GM12891 (cell line): ENCODE results near the gene C11orf21.
A peak's percentile ranks its signal among the peaks of the same experiment; 100 is the strongest.

Experiments
- DNase-seq: peaks from one replicate; pipeline ENCODE4 v3.0.0; 2011; ENCODE audit warnings: low spot score; ENCODE audit not compliant: insufficient read length
- FAIRE-seq: peaks from 2 replicates; lab custom pipeline; 2011; peaks lifted over from hg19 to GRCh38; lab: Jason Lieb, UNC
- PAX5 ChIP-seq: IDR thresholded peaks from 2 replicates; pipeline ENCODE4 v1.6.1; 2011; ENCODE audit warnings: low read length, moderate library complexity, mild to moderate bottlenecking; ENCODE audit not compliant: insufficient read depth, severe bottlenecking
- POLR2A ChIP-seq: IDR thresholded peaks from 2 replicates; pipeline ENCODE4 v1.6.1; 2011; ENCODE audit warnings: low read depth, low read length, control low read depth
- POLR2AphosphoS5 ChIP-seq: IDR thresholded peaks from 2 replicates; pipeline ENCODE4 v1.6.1; 2011; ENCODE audit warnings: low read depth, low read length, control low read depth
- POU2F2 ChIP-seq: IDR thresholded peaks from 2 replicates; pipeline ENCODE4 v1.6.1; 2011; ENCODE audit warnings: low read depth, mild to moderate bottlenecking, control low read depth, low read length, moderate library complexity
- SPI1 ChIP-seq: IDR thresholded peaks from 2 replicates; pipeline ENCODE4 v1.6.1; 2011; ENCODE audit warnings: low read depth, low read length, control low read depth
- TAF1 ChIP-seq: IDR thresholded peaks from 2 replicates; pipeline ENCODE4 v1.6.1; 2011; ENCODE audit warnings: low read depth, low read length, control low read depth

C11orf21 gene

DNA sequence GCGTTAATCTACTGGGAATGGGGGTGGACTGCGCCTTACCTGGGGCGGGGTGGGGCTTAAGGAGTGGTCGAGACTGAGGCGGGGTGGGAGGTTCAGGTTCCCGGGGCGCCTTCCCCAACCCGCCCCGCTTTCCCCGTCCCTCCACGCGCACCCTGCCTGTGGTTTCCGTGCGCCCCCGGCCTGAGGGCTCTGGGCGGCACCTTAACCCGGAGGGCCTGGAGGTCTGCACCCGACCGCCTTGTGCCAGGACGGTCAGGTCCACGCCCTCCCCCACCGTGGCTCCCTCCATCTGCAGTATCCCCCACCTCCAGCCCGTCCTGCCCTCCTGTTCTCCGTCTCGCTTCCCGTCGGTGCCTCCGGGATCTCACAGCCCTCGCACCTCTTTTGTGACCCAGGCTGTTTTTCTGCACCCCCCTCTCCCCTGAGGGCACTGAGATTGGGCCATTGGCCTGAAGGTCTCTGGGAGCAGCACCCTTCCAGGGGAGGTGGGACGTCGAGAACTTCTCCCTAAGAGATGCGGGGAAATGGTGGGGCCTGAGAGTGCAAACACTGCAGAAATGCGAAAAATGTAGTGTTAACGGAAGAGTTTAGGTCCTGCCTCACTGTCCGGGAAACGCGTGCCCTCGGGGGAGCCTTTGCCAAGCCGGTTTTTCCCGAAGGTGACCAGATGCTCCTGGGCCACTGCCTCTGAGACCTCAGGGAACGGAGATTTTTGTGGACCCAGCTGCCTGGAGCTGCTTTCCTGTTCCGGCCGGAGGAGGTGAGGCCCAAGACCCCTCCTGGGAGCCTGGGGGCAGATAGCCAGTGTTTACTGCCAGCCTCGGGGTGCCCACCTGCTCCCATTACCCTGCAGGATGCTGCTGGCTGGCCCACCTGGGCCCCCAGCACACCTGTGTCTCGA is 30.1 kb downstream of the C11orf21 start:
- no peak for FAIRE-seq
- no peak for DNase-seq
- TF ChIP-seq POLR2A (no peak), TAF1 (no peak), SPI1 (no peak), PAX5 (no peak), POLR2AphosphoS5 (no peak), POU2F2 (no peak)

DNA sequence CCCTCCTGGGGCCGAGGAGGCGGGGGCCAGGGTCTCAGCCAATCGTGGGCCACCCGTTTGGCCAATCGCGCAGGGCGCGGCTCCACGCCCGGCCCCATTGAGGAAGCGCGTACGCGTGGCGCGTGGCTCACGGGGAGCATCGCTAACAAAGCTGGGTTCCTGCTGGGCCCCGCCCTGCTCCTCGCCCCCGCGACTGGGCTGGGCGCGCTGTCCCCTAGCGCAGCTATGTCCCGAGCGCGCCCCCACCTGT is 30.7 kb downstream of the C11orf21 start:
- TF ChIP-seq POLR2AphosphoS5 (no peak), PAX5 (no peak), POLR2A (no peak), SPI1 (no peak), POU2F2 (no peak), TAF1 (no peak)

DNA sequence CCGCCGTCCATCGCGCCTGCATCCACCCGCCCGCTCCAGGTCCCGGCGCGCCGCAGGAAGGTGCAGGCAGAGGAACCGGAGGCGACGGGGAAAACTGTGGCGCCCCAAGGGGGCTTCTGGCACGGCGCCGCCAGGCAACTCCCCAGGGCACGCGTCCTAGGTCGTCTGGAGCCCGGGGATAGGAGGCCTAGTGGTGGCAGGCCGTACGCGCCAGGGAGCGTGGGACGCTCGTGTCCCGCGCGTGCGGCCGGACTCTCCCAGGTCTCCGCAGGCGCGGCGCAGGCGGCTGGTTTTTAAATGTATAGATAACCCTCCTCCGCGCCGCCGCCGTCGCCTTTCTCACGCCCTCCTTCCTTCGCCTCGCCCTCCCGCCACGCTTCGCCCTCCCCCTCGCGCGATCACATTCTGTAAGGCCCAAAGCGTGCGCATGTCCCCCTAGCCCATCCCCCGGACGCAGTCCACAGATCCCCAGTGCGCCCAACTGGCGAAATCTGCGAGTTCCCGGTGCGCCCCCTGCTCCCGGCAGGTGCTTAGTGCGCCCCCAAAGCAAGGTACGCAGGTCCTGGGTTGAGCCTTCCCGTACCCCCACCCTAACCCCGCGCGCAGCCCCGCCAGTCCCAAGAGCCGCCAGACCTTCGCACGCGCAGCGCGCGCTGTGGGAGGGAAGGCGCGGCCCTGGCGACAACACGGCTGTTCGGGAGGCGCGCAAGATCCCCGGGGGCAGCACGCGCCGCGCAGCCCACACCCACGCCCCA is 31.2 kb downstream of the C11orf21 start, which contains the start of gene ASCL2:
Gene ASCL2, minus strand, starts transcription at position 267 of the 755 bp plus-strand sequence. Its CDS starts 256 bp downstream, at position 11.
- no peak for TF ChIP-seq POLR2A
- no peak for TF ChIP-seq SPI1
- no peak for TF ChIP-seq POU2F2
- no peak for TF ChIP-seq TAF1
- no peak for TF ChIP-seq POLR2AphosphoS5
- TF ChIP-seq PAX5: no peak
- FAIRE-seq (no peak), DNase-seq (no peak)

More for the DNA sequence above, 30.7 kb downstream of the C11orf21 start:
- DNase-seq (no peak), FAIRE-seq (no peak)

DNA sequence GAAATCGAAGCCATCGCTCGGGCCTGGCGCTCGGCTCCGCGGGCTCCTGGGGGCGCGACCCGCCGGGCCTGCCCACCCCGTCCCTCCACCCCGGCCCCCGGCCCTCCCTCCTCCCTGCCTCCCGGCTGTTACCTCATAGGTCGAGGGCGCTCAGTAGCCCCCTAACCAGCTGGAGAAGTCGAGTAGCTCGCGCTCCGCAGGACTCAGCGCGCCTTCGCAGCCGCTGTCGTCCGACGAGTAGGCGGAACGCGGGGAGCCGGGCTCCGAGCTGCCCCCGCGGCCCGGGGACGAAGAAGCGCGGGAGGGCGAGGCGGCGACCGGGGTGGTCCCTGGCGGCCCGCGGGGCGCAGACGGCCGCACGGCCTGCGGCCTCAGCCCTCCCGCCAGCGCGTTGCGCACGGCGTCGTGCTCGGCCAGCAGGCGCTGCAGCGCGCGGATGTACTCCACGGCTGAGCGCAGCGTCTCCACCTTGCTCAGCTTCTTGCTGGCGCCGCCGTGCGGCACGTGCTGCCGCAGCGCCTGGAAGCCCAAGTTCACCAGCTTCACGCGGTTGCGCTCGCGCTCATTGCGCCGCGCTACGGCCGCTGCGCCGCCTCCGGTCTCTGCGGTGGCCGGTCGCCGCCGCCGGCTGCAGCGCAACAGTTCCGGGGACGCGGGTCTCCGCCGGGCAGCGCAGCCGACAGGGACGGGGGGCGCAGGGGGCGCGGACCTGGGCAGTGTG is 32.0 kb downstream of the C11orf21 start:
- no peak for FAIRE-seq
- no peak for TF ChIP-seq SPI1
- no peak for TF ChIP-seq POLR2A
- TF ChIP-seq TAF1: no peak
- no peak for TF ChIP-seq PAX5
- no peak for TF ChIP-seq POLR2AphosphoS5
- no peak for TF ChIP-seq POU2F2
- DNase-seq: no peak

DNA sequence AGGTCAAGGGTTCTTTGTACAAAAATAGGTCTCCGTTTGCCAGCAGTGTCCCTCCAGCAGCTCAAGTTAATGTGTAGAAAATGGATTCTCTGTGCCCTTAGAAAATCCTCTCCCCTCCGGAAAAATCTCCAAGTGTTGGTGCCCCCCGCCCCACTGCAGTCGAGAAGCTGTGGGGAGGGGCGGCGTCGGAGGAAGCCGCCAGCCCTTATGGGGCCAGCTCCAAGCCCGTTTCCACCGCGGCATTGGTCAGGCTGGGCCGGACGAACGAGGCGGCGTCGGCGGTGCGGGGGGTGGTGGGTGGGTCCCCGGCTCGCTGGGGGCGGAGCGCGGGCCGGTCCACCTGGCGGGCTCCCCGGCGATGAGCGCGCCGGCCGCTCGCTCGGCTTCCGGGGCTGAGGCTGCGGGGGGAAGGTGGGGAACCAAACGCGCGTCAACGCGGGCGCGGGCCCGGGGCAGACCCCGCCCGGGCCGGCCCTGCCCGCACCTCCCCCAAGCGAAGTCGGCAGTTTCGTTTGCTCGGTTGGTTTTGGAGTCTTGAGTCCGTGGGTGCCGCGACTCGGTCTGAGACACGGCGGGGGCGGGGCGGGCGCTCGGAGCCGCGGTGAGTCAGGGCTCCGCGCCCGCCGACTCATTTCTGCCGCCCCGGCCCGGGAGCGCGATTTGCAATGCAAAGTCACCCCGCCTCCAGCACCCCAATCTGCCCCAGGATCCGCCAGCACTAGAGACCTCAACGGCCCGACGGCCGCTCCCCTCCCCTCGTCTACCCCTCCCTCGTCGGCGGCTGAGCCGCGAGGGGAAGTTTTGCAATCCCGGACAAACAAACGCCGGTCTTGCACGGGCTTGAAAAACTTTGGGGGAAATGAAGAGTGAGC is 32.8 kb downstream of the C11orf21 start:
- TF ChIP-seq SPI1 (no peak), POLR2AphosphoS5 (no peak), TAF1 (no peak), PAX5 (no peak), POLR2A (no peak), POU2F2 (peak; percentile 13; the same call in 1 of the 2 replicates)
- DNase-seq (peak; percentile 57), FAIRE-seq (peak; percentile 9)

DNA sequence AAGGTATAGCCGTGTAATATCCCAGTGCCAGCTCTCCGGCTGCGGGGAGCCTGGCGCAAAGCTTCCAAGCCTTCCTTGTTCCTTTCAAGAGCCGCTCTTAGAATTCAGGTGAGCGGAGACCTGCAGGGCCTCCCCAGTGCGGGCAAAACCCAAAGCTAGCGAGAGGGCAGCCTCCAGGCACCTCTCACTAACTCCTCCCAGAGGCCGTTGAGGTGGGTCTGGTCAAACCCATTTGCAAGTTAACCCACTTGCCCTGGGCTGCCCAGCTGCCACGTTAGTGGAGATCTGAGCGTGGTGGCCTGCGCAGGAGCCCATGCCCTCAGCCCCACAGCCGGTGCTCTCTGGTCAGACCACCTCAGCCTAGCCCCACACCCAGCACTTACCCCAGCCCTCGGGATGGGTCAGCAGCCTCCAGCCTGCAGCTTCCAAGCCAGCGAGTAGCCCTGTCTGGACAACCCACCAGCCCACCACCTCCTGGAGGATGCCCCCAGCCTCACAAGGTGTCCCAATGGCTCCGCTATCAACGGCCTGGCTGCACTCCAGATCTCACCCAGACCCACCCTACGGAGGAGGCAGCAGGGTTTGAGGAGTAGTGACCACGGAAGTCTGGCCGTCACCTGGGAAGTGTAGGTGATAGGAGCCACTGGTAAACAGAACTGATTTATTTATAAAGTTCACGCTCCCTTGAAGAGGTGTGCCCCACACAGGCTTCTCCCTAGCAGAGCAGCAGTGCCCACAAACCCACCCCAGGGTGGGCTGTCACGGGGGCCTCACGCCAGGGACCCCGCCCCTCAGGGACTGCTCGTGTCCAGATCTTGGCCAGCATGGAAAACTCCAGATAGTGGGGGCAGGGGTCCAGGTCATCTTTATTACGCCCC is 33.6 kb downstream of the C11orf21 start:
- FAIRE-seq (no peak), DNase-seq (no peak)
- no peak for TF ChIP-seq SPI1
- no peak for TF ChIP-seq TAF1
- no peak for TF ChIP-seq POLR2AphosphoS5
- TF ChIP-seq PAX5: no peak
- no peak for TF ChIP-seq POLR2A
- no peak for TF ChIP-seq POU2F2

DNA sequence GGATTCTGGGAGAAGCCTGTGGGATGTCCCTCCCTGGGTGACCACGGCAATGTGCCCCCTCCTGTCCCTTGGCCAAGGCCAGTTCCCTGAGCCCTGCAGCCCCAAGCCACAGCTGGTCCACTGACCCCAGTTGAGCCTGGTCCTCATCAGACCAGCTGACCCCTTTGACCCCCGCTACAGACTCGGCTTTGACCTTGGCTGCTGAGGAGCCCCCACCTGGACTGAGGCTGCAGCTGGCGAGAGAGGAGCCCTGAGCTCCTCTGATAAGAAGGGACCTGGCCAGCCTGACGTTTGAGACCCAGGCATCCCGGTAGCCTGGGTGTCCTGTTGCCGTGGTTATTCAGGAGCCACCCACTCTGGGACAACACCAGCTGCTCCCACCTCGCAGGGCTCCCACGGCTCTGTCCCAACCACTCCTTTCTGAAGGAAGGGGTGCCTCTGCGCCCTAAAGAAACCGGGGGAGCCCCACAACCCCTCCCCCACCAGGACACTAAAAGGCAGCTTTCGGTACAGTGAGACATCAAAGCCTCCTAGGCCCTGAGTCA is 34.3 kb downstream of the C11orf21 start:
- DNase-seq (no peak), FAIRE-seq (no peak)
- TF ChIP-seq SPI1 (no peak), PAX5 (no peak), POLR2A (no peak)
